ENCODE measurements around the gene SWSAP1.
"Not testable (repeated sequence)": the region's sequence is repeated elsewhere in the genome, so short reads cannot be mapped to it uniquely, and the experiment has no call there.

SWSAP1 gene

DNA sequence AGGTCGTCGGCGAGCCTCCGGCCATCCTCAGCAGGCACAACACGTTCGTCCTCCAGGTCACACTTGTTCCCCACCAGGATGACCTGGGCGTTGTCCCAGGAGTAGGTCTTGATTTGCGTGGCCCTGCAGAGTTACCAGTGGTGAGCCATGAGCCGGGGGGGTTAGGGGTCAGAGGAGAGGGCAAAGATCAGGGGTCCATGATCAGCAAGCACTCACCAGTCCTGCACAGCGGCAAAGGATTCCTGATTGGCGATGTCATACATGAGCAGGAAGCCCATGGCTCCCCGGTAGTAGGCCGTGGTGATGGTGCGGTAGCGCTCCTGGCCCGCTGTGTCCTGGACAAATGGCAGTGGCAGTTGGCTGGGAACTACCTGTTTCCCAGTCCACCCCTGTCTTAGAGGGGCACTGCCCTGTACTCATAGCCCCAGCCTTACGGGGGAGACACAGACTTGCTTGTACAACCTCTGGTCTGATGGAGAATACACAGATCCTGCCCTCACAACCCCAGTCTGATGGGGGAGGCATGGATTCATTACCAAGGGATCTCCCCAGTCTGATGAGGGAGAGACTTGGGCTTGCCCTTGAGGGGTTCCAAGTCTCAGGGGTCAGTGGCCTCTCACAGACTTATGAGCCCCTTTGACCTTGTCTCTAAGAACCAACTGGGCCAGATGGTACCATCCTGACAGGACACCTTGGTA, 38.9 kb upstream of the SWSAP1 start:
- no peak for FAIRE-seq
- TF ChIP-seq, protein P1, sequence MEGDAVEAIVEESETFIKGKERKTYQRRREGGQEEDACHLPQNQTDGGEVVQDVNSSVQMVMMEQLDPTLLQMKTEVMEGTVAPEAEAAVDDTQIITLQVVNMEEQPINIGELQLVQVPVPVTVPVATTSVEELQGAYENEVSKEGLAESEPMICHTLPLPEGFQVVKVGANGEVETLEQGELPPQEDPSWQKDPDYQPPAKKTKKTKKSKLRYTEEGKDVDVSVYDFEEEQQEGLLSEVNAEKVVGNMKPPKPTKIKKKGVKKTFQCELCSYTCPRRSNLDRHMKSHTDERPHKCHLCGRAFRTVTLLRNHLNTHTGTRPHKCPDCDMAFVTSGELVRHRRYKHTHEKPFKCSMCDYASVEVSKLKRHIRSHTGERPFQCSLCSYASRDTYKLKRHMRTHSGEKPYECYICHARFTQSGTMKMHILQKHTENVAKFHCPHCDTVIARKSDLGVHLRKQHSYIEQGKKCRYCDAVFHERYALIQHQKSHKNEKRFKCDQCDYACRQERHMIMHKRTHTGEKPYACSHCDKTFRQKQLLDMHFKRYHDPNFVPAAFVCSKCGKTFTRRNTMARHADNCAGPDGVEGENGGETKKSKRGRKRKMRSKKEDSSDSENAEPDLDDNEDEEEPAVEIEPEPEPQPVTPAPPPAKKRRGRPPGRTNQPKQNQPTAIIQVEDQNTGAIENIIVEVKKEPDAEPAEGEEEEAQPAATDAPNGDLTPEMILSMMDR (IDR thresholded peaks at IDR 0.05; ENCODE audit: insufficient read depth, missing control alignments), result no peak
- no peak for DNase-seq (ENCODE audit: insufficient read length, low spot score)

DNA sequence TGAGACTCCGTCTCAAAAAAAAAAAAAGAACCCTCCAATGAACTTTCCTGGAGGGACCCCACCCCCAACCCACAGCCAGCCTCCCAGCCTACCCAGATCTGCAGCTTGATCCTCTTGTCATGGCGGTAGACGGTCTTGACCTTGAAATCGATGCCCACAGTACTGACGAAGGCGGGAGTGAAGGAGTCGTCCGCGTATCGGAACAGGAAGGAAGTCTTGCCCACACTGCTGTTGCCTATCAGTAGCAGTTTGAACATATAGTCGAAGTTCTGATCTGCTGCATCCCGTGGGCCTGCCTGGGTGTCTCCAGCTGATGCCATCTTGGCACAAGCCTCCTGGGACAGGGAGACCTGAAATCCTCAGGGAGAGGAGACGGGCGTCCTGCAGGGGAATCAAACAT, 37.4 kb upstream of the SWSAP1 start:
- TF ChIP-seq, protein P1 (IDR thresholded peaks at IDR 0.05; ENCODE audit: insufficient read depth, missing control alignments), result no peak
- no peak for FAIRE-seq
- DNase-seq (ENCODE audit: insufficient read length, low spot score), result no peak

DNA sequence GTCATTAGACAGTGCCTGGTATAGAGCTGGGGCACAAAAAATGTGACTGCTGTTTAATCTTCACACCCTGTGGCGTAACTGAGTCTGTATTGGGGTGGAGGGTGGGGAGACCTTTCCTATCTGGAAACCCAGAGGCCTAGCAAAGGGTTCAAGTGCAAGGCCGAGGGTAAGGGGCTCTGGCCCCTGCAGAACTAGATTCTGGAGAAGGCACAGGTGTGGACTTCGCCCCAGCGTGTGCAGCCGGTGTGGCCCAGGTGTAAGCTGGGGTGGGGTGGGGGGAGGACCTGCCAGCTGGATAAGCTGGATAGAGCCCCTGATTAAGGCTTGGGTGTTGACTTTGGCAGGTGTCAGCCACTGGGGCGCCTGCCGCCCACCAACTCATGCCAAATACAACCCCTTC, 36.3 kb upstream of the SWSAP1 start:
- DNase-seq (ENCODE audit: insufficient read length, low spot score), result no peak
- FAIRE-seq, result no peak
- TF ChIP-seq, protein P1 (IDR thresholded peaks at IDR 0.05; ENCODE audit: insufficient read depth, missing control alignments), result no peak

DNA sequence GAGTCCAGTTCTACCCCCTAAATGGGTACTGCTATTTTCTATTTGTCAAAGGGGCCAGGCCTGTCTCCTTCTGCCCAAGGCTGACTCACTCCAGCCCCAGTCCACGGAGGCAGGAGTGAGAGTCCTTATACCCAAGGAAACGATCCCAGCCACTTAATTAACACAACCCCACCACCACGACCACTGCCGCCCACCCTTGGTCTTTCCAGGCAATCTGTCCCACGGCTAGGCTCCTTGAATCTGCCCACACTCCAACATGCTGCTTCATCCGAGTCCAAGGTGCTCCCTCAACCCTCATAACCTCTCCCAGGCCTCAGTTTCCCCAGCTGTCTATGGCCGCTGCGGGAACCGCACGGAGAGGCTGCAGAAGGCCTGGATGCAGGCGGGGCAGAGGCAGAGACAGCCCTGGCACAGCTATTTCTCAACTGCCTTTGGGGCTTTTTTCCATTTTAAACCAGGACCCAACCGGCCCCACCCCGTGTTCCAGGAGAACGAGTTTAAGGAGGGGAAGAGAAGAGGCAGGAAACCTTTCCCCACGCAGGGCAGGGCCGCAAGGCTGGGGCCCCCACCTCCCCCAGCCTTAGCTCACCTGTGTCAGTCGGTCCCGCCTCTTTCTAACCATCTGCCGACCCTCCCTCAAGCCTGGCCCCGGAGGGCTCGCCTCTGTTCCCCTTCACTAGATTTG, 35.8 kb upstream of the SWSAP1 start:
- no peak for DNase-seq (ENCODE audit: insufficient read length, low spot score)
- TF ChIP-seq, protein P1 (IDR thresholded peaks at IDR 0.05; ENCODE audit: insufficient read depth, missing control alignments), result no peak
- no peak for FAIRE-seq

DNA sequence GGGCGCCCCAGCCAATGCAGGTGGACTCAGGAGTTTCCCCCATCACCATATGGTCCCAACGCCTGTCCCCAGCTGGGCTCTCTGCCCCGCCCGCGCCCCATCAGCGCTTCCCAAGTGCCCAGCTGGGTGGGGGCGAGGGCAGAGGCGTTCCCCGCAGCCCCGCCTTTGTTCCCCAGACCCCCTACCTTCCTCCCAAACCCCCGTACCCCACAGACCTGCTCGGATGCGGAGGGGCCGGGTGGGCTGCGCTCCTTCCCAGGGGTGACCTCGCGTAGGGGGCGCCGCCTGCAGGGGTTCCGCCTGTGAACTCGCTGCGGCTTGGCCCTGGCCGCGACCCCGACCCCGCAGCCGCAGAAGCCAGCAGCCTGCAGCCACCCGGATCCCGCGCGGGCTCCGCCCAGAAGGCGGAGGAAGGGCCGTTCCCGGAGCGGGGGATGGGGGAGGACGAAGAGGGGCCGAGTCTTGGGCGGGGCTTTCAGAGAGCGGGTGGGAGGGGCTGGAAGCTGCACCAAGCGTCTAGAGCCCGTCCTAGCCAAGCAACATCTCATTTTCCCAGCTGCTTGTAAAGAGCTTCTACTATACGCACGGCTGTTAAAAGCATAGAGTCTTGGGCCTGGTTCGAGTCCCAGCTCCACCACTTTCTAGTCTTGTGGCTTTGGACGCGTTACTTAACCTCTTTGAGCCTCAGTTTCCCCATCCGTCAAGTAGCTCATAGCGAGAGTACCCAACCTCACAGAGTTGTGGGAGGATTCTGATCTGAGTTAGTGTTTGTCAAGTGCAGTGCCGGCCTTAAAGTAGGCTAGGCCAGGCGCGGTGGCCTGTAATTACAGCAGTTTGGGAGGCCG, 35.0 kb upstream of the SWSAP1 start, which contains the start of gene RAB3D:
RAB3D (minus strand) TSS at position 404 of the 845 bp plus-strand sequence. CDS start 2,258 bp downstream, outside the sequence.
- TF ChIP-seq, protein P1 (IDR thresholded peaks at IDR 0.05; ENCODE audit: insufficient read depth, missing control alignments), result no peak
- DNase-seq (ENCODE audit: insufficient read length, low spot score) (peak; percentile 99), FAIRE-seq (no peak)

DNA sequence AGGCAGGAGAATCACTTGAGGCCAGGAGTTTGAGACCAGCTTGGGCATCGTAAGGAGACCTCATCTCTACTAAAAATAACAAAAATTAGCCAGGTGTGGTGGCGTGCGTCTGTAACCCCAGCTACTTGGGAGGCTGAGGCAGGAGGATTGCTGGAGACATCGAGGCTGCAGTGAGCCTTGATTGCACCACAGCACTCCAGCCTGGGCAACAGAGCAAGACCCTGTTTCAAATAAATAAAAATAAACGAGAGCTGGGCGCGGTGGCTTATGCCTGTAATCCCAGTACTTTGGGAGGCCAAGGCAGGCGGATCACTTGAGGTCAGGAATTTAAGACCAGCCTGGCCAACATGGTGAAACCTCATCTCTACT, 34.4 kb upstream of the SWSAP1 start:
- not testable (repeated sequence) for FAIRE-seq; DNase-seq (ENCODE audit: insufficient read length, low spot score)

DNA sequence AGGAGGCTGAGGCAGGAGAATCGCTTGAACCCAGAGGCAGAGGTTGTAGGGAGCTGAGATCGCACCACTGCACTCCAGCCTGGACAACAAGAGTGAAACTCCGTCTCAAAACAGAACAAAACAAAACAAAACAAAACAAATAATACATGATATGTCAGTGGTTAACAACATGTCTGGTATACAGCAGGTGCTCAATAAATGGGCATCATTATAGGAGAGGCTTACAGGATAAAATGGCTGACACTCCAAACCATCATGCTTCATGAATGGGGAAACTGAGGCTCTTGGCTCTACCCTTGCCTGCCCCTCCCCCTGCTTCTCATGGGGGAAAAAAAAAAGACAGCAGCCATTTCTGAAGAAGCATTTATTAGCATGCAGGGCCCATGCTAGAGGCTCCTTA, 32.0 kb upstream of the SWSAP1 start:
- FAIRE-seq, result no peak
- no peak for DNase-seq (ENCODE audit: insufficient read length, low spot score)
- TF ChIP-seq, protein P1 (IDR thresholded peaks at IDR 0.05; ENCODE audit: insufficient read depth, missing control alignments), result no peak
